Chondrocyte (in vitro differentiated cells): ENCODE data around the gene SPEG. TPM values are rescaled to one million over a fixed set of nuclear protein-coding genes. Genes with fewer than 3 reads are reported as not detected.

Experiments used
- DNase-seq: peaks from one replicate; pipeline ENCODE4 v3.0.0; 2021; ENCODE audit warnings: mixed read lengths, low spot score
- H3K27ac Mint-ChIP-seq: one replicate; pipeline ENCODE4 v1.8.0; 2021; ENCODE audit warnings: mild to moderate bottlenecking, moderate library complexity, mixed read lengths; ENCODE audit not compliant: unreplicated experiment
- H3K27me3 Mint-ChIP-seq: 2 replicates; pipeline ENCODE4 v1.8.0; 2021; ENCODE audit warnings: low read depth, mixed read lengths
- H3K36me3 Mint-ChIP-seq: 2 replicates; pipeline ENCODE4 v1.8.0; 2021; ENCODE audit warnings: low read depth, mixed read lengths
- H3K4me1 Mint-ChIP-seq: 2 replicates; pipeline ENCODE4 v1.8.0; 2021; ENCODE audit warnings: low read depth, mild to moderate bottlenecking, mixed read lengths
- H3K4me3 Mint-ChIP-seq: one replicate; pipeline ENCODE4 v1.8.0; 2021; ENCODE audit warnings: mild to moderate bottlenecking, moderate library complexity, mixed read lengths; ENCODE audit not compliant: unreplicated experiment
- H3K9me3 Mint-ChIP-seq: 2 replicates; pipeline ENCODE4 v1.8.0; 2021; ENCODE audit warnings: low read depth, mixed read lengths
- total RNA-seq: library from RNA; stranded (reverse); gene quantifications from 3 replicates; pipeline ENCODE4 v1.2.1, GENCODE V29; 2021
- TF ChIP-seq, protein P1 (sequence below): fragments of 200-600 bp; sonication (generic); IDR thresholded peaks from 2 replicates; pipeline ENCODE4 v1.5.0; 2021; ENCODE audit warnings: antibody characterized with exemption, mild to moderate bottlenecking, moderate library complexity

The SPEG gene
- total RNA-seq, 1 donor from 2014 or later, result 94.9 TPM

- no peak for DNase-seq
- H3K27me3 Mint-ChIP-seq, result peaks cover 2% of the 10 kb centered on the region
- peaks cover 17% of the 10 kb centered on the region for H3K4me1 Mint-ChIP-seq
- peaks cover 35% of the 10 kb centered on the region for H3K36me3 Mint-ChIP-seq
- no peak overlapping the region for H3K27ac Mint-ChIP-seq
- H3K4me3 Mint-ChIP-seq, result no peak overlapping the region
- no peaks in the 10 kb centered on the region for H3K9me3 Mint-ChIP-seq
- TF ChIP-seq, protein P1, sequence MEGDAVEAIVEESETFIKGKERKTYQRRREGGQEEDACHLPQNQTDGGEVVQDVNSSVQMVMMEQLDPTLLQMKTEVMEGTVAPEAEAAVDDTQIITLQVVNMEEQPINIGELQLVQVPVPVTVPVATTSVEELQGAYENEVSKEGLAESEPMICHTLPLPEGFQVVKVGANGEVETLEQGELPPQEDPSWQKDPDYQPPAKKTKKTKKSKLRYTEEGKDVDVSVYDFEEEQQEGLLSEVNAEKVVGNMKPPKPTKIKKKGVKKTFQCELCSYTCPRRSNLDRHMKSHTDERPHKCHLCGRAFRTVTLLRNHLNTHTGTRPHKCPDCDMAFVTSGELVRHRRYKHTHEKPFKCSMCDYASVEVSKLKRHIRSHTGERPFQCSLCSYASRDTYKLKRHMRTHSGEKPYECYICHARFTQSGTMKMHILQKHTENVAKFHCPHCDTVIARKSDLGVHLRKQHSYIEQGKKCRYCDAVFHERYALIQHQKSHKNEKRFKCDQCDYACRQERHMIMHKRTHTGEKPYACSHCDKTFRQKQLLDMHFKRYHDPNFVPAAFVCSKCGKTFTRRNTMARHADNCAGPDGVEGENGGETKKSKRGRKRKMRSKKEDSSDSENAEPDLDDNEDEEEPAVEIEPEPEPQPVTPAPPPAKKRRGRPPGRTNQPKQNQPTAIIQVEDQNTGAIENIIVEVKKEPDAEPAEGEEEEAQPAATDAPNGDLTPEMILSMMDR, result no peak
These were observed 43.2 kb downstream of the SPEG start for GRCh38 chr2:219477815-219478214.

GRCh38 chr2:219478916-219479315 is 44.3 kb downstream of the SPEG start:
- no peaks in the 10 kb centered on the region for H3K9me3 Mint-ChIP-seq

GRCh38 chr2:219480004-219480403 is 45.4 kb downstream of the SPEG start:
- no peak overlapping the region for H3K4me3 Mint-ChIP-seq
- no peaks in the 10 kb centered on the region for H3K9me3 Mint-ChIP-seq
- no peak for DNase-seq
- H3K27ac Mint-ChIP-seq, result no peak overlapping the region
- peaks cover 21% of the 10 kb centered on the region for H3K4me1 Mint-ChIP-seq
- peaks cover 2% of the 10 kb centered on the region for H3K27me3 Mint-ChIP-seq
- TF ChIP-seq, protein P1, result no peak
- peaks cover 35% of the 10 kb centered on the region for H3K36me3 Mint-ChIP-seq

More at GRCh38 chr2:219478916-219479315, 44.3 kb downstream of the SPEG start:
- no peak overlapping the region for H3K27ac Mint-ChIP-seq
- H3K4me1 Mint-ChIP-seq, result peaks cover 18% of the 10 kb centered on the region
- H3K4me3 Mint-ChIP-seq, result no peak overlapping the region
- TF ChIP-seq, protein P1, result no peak
- H3K27me3 Mint-ChIP-seq, result peaks cover 2% of the 10 kb centered on the region
- peaks cover 35% of the 10 kb centered on the region for H3K36me3 Mint-ChIP-seq
- DNase-seq, result no peak

DNA sequence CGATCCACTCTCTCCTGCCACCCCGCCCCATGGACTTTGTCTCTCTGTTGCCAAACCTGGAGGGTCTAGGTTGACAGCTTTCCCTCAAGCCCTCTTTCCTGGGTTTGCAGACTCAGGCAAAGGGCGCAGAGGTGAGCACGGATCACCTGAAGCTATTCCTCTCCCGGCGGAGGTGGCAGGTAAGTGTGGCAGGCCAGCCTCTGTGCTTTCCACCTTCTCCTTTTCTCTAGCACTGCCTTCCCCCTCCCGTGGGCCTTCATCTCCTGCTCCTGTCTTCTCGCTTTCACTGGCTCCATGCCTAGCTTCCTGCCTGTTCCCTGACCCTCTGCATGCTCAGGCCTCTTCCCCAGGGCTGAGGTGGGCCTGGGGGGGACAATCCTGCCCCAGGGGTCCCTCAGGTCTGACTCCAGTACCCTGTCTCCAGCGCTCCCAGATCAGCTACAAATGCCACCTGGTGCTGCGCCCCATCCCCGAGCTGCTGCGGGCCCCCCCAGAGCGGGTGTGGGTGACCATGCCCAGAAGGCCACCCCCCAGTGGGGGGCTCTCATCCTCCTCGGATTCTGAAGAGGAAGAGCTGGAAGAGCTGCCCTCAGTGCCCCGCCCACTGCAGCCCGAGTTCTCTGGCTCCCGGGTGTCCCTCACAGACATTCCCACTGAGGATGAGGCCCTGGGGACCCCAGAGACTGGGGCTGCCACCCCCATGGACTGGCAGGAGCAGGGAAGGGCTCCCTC is 48.2 kb downstream of the SPEG start:
- Mint-ChIP-seq H3K4me1 (peaks cover 6% of the 10 kb centered on the region), H3K27ac (no peak overlapping the region), H3K4me3 (no peak overlapping the region), H3K36me3 (peaks cover 27% of the 10 kb centered on the region), H3K27me3 (peaks cover 2% of the 10 kb centered on the region), H3K9me3 (no peaks in the 10 kb centered on the region)
- no peak for DNase-seq
- TF ChIP-seq, protein P1, result no peak

DNA sequence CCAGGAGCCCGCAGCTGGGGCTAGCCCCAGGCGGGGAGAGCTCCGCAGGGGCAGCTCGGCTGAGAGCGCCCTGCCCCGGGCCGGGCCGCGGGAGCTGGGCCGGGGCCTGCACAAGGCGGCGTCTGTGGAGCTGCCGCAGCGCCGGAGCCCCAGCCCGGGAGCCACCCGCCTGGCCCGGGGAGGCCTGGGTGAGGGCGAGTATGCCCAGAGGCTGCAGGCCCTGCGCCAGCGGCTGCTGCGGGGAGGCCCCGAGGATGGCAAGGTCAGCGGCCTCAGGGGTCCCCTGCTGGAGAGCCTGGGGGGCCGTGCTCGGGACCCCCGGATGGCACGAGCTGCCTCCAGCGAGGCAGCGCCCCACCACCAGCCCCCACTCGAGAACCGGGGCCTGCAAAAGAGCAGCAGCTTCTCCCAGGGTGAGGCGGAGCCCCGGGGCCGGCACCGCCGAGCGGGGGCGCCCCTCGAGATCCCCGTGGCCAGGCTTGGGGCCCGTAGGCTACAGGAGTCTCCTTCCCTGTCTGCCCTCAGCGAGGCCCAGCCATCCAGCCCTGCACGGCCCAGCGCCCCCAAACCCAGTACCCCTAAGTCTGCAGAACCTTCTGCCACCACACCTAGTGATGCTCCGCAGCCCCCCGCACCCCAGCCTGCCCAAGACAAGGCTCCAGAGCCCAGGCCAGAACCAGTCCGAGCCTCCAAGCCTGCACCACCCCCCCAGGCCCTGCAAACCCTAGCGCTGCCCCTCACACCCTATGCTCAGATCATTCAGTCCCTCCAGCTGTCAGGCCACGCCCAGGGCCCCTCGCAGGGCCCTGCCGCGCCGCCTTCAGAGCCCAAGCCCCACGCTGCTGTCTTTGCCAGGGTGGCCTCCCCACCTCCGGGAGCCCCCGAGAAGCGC is 49.1 kb downstream of the SPEG start:
- Mint-ChIP-seq H3K9me3 (no peaks in the 10 kb centered on the region), H3K4me3 (peak overlapping the region; percentile 2), H3K27me3 (peaks cover 2% of the 10 kb centered on the region), H3K27ac (no peak overlapping the region), H3K4me1 (peaks cover 6% of the 10 kb centered on the region), H3K36me3 (peaks cover 27% of the 10 kb centered on the region)
- no peak for DNase-seq
- TF ChIP-seq, protein P1, result no peak
